Right lobe of liver (tissue), 4 donors: ENCODE results near the gene CDS1.

Experiments used
- CTCF ChIP-seq, 4 donors: fragments of 200-600 bp in 3 of 4; fragments of 450-650 bp in 1 of 4; IDR thresholded peaks; one replicate each; pipeline versions ENCODE4 v1.5.1 to v1.8.0; 2016 to 2022; ENCODE audit warnings: antibody characterized with exemption in 4 of 4, mild to moderate bottlenecking in 2 of 4
- POLR2A ChIP-seq: fragments of 450-650 bp; IDR thresholded peaks from one replicate; pipeline ENCODE4 v1.6.1; 2017; ENCODE audit warnings: antibody characterized with exemption, mild to moderate bottlenecking
- donor health status: DM: no; HTN: no; CAD: no.
- donor health status: DM: no; HTN: no; CAD: no.
- donor health status: DM: no; HTN: yes; CAD: no.

GRCh38 chr4:84691800-84692199, 108.9 kb downstream of the CDS1 start:
- TF ChIP-seq CTCF (IDR thresholded peaks at IDR 0.05) (no peak), POLR2A (no peak)
